ENCODE results near the gene DENND1A.

The DENND1A gene

DNA sequence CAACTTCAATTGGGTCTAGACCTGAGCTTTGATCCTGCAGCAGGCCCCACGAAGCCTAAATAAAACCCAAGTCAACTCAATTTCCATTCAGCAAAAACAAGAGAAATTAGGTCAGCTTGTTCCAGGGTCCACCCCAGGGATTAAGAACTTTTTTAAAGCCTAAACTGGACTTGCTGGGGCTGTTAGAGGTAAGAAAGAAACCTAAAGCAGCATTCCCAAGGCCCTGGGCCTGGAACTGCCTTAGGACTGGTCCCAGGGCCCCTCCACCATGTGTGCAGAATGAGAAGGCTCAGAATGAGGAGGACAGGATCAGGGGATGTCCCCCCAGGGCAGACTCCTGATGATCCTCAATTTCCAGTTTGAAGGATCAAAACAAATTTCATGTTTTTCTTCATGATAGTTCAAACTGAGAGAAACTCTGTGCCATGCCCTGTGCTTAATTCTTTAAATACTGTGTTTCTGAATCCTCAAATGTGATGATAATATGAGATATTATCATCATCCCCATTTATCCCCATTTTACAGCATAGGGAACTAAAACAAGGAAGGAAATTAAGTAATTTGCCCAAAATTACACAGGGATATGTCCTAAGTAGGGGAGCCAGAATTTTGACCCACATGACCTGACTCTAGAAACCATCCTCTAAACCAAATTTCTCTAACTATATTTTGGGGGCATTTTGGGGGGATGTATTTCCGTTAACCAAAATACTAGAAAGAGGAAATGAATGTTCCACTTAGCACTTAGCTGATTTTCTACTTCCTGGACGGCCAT is 64.5 kb downstream of the DENND1A start:
- DNase-seq (ENCODE audit: low spot score): no peak

DNA sequence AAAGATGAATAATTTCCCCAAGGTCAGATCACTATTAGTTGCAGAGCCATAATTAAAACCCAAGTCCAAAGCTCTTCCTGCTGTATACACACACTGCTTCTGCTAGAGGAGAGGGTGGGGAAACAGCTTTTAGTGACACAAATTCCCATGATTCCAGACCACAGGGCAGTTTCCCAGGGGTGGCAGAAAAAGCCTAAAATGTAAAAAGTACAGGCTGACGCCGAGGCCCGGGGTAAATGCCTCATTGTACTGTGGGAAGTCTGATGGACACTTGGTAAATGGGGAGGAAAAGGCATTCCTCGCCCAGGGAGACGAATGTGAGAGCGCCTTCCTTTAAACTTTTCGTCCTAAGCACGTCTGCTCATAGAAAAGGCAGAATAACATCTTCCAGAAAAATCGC is 65.7 kb downstream of the DENND1A start:
- no peak for DNase-seq (ENCODE audit: low spot score)

DNA sequence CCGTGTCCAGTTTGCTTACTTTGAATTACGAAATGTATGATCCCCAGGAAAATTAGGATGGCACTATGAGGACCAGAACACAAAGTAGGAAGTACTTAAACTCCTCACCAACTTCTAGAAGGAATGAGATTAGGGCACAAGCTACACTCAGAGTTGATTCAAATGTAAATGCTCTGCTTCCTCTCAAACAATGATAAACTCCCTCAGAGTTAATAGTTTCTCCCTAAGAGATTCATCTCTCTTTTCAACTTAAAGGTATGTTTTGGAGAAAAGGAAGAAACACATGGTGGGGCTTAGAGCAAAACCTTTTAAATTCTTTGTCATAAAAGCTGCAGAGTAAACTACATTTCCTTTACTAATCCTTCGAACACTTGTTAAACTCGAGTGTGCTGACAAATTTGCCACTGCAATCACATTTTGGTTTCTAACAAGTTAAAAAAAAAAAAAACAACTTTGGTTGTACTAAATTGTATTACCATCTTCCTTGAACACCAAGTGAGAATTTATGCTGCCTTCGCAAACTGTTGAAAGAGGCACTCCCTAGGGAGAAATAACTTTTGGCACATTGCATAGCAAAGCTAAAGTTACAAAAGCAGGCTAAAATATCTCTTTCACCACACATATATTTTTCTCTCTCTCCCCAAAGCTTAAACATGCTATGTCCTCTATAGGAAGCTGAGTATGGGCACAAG is 66.6 kb downstream of the DENND1A start:
- DNase-seq (ENCODE audit: low spot score): peak; percentile 33

DNA sequence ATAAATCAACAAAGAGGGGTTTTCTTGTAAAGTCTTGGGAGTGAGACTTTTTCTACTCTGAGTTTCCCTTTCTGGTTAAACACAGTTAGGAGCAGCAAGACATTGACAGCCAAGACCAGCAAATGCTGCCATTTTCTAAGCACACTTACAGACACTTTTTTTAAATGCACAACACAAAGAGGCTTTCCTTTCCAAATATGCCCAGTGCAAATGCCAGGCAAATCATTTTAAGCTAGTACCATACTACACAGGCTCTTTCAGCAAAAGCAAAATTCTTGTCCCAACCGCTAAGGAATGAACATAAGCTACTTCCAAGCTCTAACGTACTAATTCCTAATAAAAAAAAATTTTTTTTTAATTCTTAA is 68.2 kb downstream of the DENND1A start:
- DNase-seq (ENCODE audit: low spot score): no peak

DNA sequence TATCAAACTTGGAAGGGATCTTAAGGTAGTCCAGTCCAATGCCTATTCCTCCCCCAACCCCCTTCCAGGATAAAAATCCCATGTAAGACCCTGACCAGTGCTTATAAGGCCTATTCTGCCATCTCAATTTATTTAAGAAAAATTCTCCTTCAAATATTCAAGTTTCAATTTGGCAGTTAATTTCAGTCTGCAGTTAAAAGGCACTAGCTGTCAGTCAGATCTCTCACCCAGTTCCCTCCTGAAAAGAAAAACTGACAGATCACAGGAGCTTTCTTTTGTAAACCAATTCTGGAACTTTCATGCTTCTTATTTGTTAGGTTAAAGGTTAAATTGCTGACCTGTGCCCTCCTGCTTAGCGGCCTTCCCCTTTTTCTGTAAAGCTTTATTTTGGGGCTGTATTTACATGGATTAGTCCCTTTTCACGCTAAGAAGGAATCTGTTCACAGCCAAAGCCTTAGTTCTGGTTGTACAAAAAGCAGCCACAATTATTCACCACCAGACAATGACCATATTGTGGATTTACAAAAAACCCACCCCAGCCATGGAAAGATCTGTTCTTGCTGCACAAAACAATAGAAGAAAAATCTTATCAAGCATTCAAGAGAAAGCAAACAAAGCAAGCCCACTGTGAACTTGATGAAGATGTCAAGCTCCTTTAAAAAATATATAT is 68.7 kb downstream of the DENND1A start:
- DNase-seq (ENCODE audit: low spot score): no peak

DNA sequence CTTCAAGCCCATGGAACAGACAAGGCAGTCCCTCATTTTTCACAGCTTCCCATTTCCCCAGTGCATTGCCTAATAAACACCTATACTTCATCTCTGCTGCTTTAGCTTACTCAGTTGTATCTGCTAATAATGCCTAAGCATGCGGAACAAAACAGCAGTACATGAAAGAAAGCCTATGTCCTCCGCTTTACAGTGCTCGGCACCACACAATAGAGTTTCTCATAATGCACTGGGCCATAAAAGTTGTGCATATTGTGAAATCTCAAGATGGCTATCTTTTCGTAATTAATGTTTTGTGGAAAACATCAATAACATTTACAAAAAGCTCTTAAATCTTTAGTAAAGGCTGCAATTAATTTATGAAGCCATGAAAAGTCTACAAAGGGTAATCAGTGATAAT is 69.3 kb downstream of the DENND1A start:
- peak; percentile 24 for DNase-seq (ENCODE audit: low spot score)

DNA sequence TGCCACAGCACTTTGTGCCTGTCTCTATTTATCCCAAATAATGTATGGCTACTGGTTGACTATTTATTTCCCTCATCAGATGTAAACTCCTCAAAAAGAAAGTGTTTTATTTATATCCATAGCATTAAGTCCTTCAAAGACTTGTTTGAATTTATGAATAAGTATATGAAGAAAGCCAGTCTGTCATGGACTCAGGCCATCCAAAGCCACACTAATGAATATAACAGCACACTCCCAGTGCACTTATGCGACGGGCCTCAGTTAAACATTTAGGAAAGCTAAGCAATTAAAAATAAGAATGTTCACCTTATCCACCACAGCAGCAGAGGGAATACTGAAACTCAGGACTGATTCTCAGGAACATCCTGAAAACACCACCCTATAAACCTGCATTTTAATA is 77.5 kb downstream of the DENND1A start:
- no peak for DNase-seq (ENCODE audit: low spot score)

DNA sequence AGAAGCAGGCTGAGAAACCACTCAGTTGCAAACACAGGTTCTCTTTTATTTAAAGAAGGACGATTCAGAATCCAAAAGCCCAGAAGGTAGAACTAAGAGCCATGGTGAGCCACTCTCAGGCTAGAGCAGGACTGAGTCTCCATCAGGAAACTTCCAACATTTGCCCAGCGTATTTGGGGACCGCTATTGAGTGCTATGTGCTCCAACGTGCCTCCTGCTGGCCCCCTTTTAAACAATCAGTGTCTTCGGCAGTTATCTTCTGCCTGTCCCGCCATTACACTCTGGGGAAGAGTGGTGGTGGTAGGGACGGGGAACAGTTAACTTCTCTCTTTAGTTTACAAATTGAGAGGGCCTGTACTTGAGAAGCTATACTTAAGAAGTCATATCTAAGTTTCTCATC is 78.1 kb downstream of the DENND1A start:
- peak; percentile 27 for DNase-seq (ENCODE audit: low spot score)

DNA sequence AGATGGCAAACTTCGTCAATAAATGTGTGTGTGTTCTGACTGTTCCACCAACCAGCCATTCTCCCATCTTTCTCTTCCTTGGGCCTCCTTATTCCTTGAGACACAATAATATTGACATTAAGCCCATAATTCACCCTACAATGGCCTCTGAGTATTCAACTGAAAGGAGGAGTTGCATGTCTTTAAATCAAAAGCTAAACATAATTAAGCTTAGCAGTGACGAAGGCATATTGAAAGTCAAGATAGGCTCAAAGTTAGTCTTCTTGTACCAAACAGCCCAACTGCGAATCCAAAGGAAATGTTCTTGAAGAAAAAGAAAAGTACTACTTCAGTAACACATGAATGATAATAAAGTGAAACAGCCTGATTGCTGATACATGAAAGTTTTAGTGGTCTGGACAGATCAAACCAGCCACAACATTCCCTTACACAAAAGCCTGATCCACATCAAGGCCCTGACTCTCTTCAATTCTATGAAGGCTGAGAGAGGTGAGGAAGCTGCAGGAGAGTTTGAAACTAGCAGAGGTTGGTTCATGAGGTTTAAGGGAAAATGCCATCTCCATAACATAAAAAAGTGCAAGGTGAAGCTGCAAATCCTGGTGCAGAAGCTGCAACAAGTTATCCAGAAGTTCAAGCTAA is 81.4 kb downstream of the DENND1A start:
- no peak for DNase-seq (ENCODE audit: low spot score)

DNA sequence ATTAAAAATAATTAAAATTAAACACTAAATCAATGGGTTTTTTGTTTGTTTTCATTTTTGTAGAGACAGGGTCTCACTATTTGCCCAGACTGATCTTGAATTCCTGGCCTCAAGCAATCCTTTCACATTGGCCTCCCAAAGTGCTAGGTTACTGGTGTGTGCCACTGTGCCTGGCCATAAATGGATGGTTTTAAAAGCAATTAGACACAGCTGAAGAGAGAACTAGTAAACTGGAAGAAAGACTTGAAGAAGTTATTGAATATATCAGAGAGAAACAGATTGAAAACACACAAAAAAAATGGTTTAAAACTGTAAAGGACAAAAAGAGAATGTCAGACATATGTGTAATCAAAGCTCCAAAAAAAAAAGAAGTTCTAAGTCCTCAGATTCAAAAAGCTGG is 83.0 kb downstream of the DENND1A start:
- no peak for DNase-seq (ENCODE audit: low spot score)

DNA sequence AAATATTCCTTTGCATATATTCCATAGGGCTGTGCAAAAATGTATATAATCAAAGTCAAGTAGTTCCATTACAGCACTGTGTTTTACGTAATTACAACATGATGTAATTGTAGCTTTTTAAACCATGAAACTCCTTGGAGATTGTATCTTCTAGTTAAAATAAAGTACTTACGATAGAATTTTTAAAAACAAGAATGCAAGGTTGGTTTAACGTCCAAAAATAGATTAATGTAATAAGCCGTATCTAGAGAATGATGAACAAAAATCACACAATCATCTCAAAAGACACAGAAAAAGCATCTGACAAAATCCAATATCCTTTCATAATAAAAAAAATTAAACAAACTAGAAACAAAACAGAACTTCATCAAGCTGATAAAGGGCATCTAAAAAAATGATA is 86.2 kb downstream of the DENND1A start:
- DNase-seq (ENCODE audit: low spot score): no peak

DNA sequence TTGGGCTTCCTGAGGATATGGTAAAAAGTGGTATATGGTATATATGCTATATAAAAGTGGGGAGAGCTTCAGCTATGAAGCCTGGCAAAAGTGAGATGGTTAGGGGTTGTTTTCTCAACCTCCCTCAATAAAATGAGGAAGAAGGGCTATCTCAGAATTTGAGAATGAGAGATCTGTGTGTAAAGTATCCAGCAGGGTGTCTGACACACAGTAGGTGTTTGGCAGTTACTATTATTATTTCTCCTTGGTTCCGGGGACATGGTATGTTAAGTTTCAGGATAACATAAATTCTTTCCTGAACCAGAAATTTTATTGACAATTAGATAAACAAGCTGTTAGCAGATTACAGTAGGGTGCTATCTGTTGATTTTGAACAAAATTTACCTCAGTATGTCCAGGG is 94.1 kb downstream of the DENND1A start:
- no peak for DNase-seq (ENCODE audit: low spot score)

DNA sequence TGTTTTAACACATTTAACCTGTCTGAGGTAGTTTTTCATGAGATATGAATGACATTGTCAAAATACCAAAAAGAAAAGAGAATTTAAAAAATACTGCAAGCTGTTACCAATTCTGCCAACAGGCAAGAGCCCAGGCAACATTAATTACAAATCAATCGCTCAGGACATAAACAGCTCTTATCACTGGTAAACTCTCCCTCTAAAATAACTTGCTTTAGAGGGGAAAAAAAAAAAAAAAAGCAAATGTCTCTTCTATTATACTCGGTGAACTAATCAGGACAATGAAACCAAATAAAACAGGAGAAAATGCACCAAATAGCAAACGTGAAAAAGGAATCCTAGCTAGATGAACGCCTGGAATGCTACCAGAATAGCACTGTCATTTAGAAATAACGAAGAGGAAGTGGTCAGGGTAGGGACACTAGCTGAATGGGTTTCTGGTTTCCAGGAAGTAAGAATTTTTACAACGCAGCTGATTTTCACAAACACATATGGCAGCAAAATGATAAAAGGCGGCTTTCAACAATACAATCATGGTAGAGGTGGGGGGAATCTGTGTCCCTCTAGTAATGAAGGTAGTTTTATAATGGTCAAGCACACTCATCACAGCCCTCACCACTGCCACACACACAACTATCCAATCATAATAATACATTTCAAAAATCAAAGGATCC is 94.9 kb downstream of the DENND1A start:
- DNase-seq (ENCODE audit: low spot score): no peak

DNA sequence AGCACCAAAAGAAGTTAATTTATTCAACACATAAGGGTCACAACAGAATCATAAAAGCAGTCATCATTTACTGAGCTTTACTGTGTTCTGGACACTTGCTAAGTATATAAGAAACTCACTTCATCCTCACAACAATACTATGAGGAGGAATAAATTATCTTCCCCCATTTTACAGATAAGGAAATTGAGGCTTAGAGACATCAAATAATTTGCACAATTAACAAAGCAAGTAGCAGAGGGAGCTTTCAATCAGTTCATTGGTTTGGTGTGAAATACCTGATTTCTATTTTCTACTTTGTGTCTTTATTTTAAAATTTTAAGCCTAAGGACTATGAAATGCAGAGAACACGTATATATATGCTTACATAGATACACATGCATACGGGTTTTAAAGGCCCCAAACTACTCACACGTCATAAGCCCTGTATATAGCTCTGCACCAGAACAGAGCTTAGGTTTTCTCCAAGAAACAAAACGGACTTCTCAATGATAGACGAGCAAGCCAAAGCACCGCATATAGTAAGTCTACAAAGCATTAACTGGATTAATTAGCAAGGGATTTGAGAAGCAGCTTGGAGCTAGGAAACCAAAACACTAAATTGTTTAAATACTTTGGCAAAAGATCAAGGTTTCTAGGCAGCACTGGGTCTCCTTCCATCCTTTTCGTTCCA is 95.6 kb downstream of the DENND1A start:
- DNase-seq (ENCODE audit: low spot score): no peak

DNA sequence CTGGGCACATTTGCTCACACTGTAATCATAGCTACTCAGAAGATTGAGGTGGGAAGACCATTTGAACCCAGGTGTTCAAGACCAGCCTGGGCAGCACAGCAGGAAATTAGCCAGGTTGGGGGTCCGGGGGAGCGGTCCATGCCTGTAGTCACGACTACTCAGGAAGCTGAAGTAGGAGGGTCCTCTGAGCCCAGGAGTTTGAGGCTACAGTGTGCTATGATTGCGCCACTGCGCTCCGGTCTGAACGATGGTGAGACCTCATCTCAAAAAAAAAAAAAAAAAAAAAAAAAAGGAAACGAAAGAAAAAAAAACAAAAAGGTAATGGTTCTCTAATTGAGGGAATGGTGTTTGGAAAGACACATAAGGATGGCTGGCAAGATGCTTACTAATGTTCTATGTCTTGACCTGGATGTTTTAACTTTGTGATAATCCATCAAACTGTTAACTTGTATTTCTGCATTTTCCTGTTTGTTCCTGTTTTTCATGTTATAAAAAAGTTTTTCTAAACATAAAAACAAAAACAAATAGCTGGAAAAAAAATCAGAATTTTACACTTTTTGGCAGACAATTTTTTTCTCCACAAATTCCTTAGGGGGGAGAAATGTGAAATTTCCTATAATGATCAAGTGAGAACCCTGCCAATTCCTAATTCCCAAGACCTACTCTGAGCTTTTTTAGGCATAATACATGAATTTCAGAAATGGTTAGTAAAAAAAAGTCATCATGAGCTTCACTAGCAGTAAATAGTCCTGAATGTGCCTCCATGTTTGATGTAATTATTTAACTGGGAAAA is 96.9 kb downstream of the DENND1A start:
- DNase-seq (ENCODE audit: low spot score): no peak

DNA sequence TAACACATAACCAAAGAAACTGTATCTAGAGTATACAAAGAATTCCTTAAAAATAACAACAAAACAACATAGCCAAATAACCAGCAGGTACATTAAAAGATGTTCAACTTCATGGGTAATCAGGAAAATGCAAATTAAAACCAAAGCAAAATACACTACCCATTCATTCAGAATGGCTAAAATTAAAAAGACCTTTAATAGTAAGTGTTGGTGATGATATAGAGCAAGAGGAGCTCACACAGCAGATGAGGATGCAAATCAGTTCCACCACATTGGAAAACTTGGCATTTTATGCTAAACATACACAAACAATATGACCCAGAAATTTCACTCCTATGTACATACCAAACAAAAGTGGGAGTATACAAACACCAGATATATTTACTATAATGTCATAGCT is 97.8 kb downstream of the DENND1A start:
- no peak for DNase-seq (ENCODE audit: low spot score)

DNA sequence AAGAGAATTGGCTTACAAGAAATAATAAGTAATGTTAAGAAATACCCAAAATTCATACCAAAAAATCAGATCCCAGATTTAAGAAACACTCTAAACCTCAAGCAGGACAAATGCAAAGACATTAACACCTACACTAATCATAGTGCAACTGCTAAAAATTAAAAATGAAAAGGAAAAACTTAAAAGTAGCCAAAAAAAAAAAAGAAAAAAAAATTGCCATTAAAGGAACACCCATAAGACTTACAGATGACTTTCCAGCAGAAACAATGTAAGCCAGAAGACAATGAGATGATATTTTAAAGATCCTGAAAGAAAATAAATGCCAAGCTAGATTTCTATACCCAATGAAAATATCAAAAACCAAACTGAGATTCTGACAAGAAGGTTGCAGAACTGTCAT is 101.5 kb downstream of the DENND1A start:
- no peak for DNase-seq (ENCODE audit: low spot score)

DNA sequence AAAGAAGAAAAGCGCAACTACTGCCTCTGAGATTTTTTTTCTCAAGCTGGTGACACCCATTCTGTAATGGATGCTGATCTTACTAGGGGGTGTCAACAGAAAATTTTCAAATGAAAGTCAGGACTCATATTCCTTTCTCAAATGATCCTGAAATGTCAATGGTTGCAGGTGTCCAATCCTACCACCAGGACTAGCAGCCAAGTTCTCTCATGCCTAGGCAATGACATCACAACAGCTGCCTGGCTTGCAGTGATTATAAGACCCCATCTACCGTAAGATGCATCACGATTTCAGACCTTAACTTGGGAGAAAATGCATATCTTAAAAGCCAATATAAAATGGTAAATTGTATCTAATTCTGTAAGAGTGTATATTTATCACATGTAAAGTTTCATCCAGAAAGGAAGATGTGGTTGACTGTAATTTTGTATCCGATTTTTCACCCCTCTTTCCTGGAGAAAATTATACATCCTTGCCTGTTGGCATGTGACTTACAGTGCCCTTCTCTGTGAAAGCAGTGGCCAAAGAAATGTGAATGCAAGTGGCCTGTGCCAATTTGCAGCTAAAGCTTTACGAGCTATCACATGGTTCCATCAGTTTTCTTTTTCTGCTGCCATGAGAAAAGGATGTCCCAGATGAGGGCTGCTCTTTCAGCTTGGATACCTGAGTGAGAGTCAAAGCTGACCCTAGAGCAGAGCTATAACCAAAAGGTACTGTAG is 104.4 kb downstream of the DENND1A start:
- DNase-seq (ENCODE audit: low spot score): peak; percentile 27

DNA sequence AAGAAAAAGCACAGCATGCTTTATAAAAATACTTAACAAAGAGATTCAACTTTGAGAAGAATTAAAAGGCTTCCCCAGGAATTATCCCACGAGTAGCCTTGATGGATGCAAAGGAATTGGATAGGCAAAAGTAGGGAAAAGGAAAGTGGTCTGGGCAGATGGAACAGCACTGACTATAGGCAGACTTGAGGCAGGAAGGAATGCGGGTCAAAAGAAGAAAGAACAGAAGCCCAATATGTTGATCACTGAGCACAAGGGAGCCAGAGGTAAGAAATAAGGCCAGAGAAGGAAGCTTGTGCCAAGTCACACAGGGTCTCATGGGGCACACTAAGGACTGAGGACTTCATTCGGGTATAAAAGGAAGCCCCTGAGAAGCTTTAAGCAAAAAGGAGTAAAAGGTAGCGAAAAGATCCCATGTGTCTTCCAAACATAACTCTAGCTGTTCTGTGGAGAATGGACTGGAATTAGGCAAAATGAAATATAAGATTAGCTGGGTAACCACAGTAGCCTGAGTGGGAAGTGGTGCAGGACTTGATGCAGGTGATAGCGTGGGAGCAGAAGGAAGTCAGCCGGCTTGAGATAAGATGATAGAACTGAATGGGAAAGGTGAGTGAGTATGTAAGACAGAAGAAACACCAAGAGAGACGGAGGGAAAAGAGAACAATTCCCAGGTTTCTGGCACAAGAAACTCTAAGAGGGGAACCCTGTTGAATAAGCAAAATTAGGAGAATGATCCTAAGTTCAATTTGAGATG is 106.6 kb downstream of the DENND1A start:
- DNase-seq (ENCODE audit: low spot score): no peak
